Epithelial cell of esophagus (primary cell): Measurements from ENCODE around the gene AOC1.

Source experiments
- DNase-seq: peaks from one replicate; pipeline ENCODE4 v3.0.0; 2010; ENCODE audit warnings: low read depth
- H3K4me3 ChIP-seq: 2 replicates; pipeline ENCODE4 v1.5.1; 2011; ENCODE audit warnings: mild to moderate bottlenecking, low read length, control low read depth
- CTCF ChIP-seq: IDR thresholded peaks from 2 replicates; pipeline ENCODE4 v1.5.1; 2011; ENCODE audit warnings: low read depth, mild to moderate bottlenecking, low read length, control low read depth, inconsistent platforms; ENCODE audit not compliant: insufficient read depth; ENCODE audit errors: missing control alignments

The AOC1 gene

DNA sequence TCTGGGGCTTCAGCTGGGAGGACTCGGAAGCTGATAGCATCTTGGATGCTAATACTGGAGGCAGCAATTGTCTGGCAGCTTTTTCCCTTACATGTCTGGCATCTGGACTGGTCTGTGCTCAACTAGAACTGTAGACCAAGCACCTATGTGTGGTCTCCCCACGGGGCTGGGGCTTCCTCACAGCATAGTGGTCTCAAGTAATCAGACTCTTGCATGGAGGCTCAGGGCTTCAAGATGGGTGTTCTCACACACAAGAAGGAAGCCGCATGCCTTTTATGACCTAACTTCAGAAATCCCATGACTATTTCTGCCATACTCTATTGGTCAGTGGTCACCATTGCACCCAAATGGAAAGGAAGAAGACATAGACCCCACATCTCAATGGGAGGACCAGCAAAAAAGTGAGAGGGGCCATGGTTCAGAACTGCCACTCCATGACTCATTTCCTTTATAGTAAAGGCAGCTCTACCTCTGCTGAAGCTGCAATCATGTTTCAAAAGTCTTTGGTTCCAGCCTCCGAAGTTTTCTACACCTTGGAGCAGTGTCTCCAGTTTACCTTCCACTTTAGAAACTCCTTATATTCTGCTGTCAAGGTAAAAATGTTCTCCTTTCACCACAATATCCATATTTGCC, 14.7 kb downstream of the AOC1 start:
- no peak overlapping the region for H3K4me3 ChIP-seq
- no peak for TF ChIP-seq CTCF
- no peak for DNase-seq

DNA sequence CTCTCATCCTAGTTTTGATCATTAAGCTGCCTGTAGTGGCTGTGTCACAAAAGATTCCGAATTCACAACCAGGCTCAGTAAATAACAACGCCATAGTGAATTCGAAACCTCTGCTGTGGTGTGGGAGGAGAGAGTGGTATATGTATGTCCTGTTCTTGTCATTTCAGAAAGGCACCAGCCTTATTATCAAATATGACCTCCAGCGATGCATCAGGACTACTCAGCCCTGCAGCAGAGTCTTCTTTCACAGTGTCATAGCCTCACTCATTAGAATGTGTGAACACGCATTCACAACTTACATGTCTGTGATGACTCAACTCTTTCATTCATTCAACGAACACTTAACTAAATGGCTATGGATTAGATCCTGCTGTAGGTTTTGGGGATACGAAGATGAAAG, 15.3 kb downstream of the AOC1 start:
- no peak for DNase-seq
- H3K4me3 ChIP-seq, result no peak overlapping the region
- no peak for TF ChIP-seq CTCF

DNA sequence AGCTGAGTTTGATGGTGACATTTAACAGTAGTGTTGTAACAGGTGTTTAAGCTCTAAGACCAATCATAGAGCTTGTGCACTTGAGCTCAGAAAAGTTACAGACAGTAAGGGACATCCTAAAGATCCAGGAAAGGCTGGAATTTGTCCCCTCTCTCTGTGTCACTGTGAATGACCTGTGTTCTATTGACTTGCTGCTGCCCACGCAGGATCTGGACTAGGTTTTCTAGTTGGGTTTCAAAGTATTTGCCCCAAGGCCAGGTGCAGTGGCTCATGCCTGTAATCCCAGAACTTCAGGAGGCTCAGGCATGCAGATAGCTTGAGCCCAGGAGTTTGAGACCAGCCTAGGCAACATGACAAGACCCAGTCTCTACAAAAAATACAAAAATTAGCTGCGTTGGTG, 17.1 kb downstream of the AOC1 start:
- DNase-seq, result no peak
- TF ChIP-seq CTCF, result no peak

GRCh38 chr7:150871601-150872000, 19.3 kb downstream of the AOC1 start:
- no peak for TF ChIP-seq CTCF
- no peak overlapping the region for H3K4me3 ChIP-seq
- no peak for DNase-seq

More for the DNA sequence above, 17.1 kb downstream of the AOC1 start:
- H3K4me3 ChIP-seq, result no peak overlapping the region

GRCh38 chr7:150874401-150875198, 22.3 kb downstream of the AOC1 start:
- no peak for DNase-seq
- H3K4me3 ChIP-seq, result no peak overlapping the region
- TF ChIP-seq CTCF, result no peak

- no peak for DNase-seq
- no peak for TF ChIP-seq CTCF
- no peak overlapping the region for H3K4me3 ChIP-seq
Observed at GRCh38 chr7:150875791-150876190, 23.5 kb downstream of the AOC1 start.
